ENCODE data around the gene RAP1GAP2. TPM values are rescaled to one million over a fixed set of nuclear protein-coding genes. Genes with fewer than 3 reads are reported as not detected.
A peak's percentile ranks its signal among the peaks of the same experiment; 100 is the strongest.

RAP1GAP2 gene
- total RNA-seq, 1 experiment from 2014 or later: 72.8 TPM

DNA sequence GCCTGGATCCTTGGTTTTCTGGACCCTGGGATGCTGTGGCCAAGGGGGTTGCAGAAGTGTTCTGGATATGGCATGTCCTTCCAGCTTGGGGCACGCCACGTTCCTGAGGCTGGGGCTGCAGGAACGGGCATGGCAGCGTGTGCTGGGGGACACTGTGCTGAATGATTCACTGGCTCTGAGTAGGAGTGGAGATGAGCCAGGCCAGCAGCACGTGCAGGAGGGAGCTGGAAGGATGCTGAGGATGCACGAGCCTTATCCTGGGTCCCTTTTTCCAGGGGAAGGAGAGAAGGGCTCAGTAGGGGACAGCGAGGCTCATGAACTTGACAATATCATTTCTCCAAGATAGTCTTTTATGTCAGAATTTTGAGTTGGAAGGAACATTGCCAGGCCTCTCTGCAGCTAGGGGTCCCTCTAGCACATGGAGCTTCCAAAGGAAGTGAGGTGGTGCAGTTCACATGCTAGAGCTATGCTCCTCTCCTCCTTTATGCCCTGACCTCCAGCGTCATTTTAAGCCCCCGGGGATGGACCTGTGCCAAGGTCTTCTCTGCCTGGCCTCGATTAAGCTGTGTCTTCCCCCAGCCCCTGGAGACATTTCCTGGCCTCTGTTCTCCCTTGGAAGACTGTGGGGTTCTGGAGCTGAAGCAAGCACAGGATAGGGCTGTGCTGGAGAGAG lies 141.2 kb downstream of the RAP1GAP2 start:
- POLR2A ChIA-PET: no interaction called here
- Mint-ChIP-seq H3K4me1 (peaks cover 11% of the 10 kb centered on the region), H3K27me3 (ENCODE audit: low read depth) (no peaks in the 10 kb centered on the region), H3K4me3 (no peak overlapping the region), H3K27ac (peak overlapping the region; percentile 79), H3K36me3 (peaks cover 13% of the 10 kb centered on the region), H3K9me3 (no peaks in the 10 kb centered on the region)
- no peak for ATAC-seq
- CTCF ChIA-PET: interaction anchor here (0.5 to 2.6 kb wide), 5 partner anchors 47 to 182 kb away, joined by 3 to 16 read pairs (median 6); no protein-coding TSS in a partner anchor
- DNase-seq (ENCODE audit: low spot score): no peak
- TF ChIP-seq TP53 (CRISPR knock-in tag; IDR thresholded peaks at IDR 0.05) (no peak), NR1H2 (CRISPR knock-in tag; IDR thresholded peaks at IDR 0.05) (no peak), ELF4 (CRISPR knock-in tag; IDR thresholded peaks at IDR 0.05; ENCODE audit: low read depth) (no peak), ZNF423 (CRISPR knock-in tag; IDR thresholded peaks at IDR 0.05) (no peak), JAZF1 (CRISPR knock-in tag; IDR thresholded peaks at IDR 0.05) (no peak), NR3C1 (CRISPR knock-in tag; conservative IDR thresholded peaks at IDR 0.05; ENCODE audit: low read depth) (no peak), GRHL2 (CRISPR knock-in tag; IDR thresholded peaks at IDR 0.05; ENCODE audit: insufficient replicate concordance, severe bottlenecking) (no peak), ZNF263 (CRISPR knock-in tag; IDR thresholded peaks at IDR 0.05; ENCODE audit: low read depth) (no peak), NR2C2 (CRISPR knock-in tag; IDR thresholded peaks at IDR 0.05) (no peak), RORB (CRISPR knock-in tag; IDR thresholded peaks at IDR 0.05) (no peak), ZNF121 (CRISPR knock-in tag; IDR thresholded peaks at IDR 0.05) (no peak)
- TF ChIP-seq, protein P1, sequence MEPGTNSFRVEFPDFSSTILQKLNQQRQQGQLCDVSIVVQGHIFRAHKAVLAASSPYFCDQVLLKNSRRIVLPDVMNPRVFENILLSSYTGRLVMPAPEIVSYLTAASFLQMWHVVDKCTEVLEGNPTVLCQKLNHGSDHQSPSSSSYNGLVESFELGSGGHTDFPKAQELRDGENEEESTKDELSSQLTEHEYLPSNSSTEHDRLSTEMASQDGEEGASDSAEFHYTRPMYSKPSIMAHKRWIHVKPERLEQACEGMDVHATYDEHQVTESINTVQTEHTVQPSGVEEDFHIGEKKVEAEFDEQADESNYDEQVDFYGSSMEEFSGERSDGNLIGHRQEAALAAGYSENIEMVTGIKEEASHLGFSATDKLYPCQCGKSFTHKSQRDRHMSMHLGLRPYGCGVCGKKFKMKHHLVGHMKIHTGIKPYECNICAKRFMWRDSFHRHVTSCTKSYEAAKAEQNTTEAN (CRISPR knock-in tag; IDR thresholded peaks at IDR 0.05): no peak
- TF ChIP-seq, protein P2, sequence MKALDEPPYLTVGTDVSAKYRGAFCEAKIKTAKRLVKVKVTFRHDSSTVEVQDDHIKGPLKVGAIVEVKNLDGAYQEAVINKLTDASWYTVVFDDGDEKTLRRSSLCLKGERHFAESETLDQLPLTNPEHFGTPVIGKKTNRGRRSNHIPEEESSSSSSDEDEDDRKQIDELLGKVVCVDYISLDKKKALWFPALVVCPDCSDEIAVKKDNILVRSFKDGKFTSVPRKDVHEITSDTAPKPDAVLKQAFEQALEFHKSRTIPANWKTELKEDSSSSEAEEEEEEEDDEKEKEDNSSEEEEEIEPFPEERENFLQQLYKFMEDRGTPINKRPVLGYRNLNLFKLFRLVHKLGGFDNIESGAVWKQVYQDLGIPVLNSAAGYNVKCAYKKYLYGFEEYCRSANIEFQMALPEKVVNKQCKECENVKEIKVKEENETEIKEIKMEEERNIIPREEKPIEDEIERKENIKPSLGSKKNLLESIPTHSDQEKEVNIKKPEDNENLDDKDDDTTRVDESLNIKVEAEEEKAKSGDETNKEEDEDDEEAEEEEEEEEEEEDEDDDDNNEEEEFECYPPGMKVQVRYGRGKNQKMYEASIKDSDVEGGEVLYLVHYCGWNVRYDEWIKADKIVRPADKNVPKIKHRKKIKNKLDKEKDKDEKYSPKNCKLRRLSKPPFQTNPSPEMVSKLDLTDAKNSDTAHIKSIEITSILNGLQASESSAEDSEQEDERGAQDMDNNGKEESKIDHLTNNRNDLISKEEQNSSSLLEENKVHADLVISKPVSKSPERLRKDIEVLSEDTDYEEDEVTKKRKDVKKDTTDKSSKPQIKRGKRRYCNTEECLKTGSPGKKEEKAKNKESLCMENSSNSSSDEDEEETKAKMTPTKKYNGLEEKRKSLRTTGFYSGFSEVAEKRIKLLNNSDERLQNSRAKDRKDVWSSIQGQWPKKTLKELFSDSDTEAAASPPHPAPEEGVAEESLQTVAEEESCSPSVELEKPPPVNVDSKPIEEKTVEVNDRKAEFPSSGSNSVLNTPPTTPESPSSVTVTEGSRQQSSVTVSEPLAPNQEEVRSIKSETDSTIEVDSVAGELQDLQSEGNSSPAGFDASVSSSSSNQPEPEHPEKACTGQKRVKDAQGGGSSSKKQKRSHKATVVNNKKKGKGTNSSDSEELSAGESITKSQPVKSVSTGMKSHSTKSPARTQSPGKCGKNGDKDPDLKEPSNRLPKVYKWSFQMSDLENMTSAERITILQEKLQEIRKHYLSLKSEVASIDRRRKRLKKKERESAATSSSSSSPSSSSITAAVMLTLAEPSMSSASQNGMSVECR (CRISPR knock-in tag; IDR thresholded peaks at IDR 0.05; ENCODE audit: borderline replicate concordance): no peak
- TF ChIP-seq, protein P3, sequence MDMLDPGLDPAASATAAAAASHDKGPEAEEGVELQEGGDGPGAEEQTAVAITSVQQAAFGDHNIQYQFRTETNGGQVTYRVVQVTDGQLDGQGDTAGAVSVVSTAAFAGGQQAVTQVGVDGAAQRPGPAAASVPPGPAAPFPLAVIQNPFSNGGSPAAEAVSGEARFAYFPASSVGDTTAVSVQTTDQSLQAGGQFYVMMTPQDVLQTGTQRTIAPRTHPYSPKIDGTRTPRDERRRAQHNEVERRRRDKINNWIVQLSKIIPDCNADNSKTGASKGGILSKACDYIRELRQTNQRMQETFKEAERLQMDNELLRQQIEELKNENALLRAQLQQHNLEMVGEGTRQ (CRISPR knock-in tag; IDR thresholded peaks at IDR 0.05): no peak
- TF ChIP-seq, protein P4, sequence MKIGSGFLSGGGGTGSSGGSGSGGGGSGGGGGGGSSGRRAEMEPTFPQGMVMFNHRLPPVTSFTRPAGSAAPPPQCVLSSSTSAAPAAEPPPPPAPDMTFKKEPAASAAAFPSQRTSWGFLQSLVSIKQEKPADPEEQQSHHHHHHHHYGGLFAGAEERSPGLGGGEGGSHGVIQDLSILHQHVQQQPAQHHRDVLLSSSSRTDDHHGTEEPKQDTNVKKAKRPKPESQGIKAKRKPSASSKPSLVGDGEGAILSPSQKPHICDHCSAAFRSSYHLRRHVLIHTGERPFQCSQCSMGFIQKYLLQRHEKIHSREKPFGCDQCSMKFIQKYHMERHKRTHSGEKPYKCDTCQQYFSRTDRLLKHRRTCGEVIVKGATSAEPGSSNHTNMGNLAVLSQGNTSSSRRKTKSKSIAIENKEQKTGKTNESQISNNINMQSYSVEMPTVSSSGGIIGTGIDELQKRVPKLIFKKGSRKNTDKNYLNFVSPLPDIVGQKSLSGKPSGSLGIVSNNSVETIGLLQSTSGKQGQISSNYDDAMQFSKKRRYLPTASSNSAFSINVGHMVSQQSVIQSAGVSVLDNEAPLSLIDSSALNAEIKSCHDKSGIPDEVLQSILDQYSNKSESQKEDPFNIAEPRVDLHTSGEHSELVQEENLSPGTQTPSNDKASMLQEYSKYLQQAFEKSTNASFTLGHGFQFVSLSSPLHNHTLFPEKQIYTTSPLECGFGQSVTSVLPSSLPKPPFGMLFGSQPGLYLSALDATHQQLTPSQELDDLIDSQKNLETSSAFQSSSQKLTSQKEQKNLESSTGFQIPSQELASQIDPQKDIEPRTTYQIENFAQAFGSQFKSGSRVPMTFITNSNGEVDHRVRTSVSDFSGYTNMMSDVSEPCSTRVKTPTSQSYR (CRISPR knock-in tag; IDR thresholded peaks at IDR 0.05): no peak
- TF ChIP-seq, protein P5, sequence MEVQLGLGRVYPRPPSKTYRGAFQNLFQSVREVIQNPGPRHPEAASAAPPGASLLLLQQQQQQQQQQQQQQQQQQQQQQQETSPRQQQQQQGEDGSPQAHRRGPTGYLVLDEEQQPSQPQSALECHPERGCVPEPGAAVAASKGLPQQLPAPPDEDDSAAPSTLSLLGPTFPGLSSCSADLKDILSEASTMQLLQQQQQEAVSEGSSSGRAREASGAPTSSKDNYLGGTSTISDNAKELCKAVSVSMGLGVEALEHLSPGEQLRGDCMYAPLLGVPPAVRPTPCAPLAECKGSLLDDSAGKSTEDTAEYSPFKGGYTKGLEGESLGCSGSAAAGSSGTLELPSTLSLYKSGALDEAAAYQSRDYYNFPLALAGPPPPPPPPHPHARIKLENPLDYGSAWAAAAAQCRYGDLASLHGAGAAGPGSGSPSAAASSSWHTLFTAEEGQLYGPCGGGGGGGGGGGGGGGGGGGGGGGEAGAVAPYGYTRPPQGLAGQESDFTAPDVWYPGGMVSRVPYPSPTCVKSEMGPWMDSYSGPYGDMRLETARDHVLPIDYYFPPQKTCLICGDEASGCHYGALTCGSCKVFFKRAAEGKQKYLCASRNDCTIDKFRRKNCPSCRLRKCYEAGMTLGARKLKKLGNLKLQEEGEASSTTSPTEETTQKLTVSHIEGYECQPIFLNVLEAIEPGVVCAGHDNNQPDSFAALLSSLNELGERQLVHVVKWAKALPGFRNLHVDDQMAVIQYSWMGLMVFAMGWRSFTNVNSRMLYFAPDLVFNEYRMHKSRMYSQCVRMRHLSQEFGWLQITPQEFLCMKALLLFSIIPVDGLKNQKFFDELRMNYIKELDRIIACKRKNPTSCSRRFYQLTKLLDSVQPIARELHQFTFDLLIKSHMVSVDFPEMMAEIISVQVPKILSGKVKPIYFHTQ (CRISPR knock-in tag; IDR thresholded peaks at IDR 0.05): no peak
